GM12878 (cell line): ENCODE results near the gene INSIG1. TPM values are rescaled to one million over a fixed set of nuclear protein-coding genes. Genes with fewer than 3 reads are reported as not detected.

Experiments
- BMI1 ChIP-seq: fragments of 450-650 bp; IDR thresholded peaks from 2 replicates; pipeline ENCODE4 v1.6.1; 2016; ENCODE audit warnings: mild to moderate bottlenecking, moderate library complexity, borderline replicate concordance
- CHD2 ChIP-seq: IDR thresholded peaks from 2 replicates; pipeline ENCODE4 v1.6.1; 2011; ENCODE audit warnings: low read depth, low read length, improper control_type of control experiment, borderline replicate concordance
- EZH2 ChIP-seq: IDR thresholded peaks from 2 replicates; pipeline ENCODE4 v1.6.1; 2012; ENCODE audit warnings: low read depth, mild to moderate bottlenecking, control low read depth, inconsistent platforms, low read length, borderline replicate concordance; ENCODE audit not compliant: control insufficient read depth
- HDGF ChIP-seq: fragments of 450-650 bp; IDR thresholded peaks from 2 replicates; pipeline ENCODE4 v1.6.1; 2016; ENCODE audit warnings: antibody characterized with exemption
- JUNB ChIP-seq: IDR thresholded peaks from 2 replicates; pipeline ENCODE4 v1.6.1; 2016; ENCODE audit warnings: antibody characterized with exemption, mild to moderate bottlenecking
- SIN3A ChIP-seq: IDR thresholded peaks from 2 replicates; pipeline ENCODE4 v1.6.1; 2012; ENCODE audit warnings: low read depth, low read length, improper control_type of control experiment
- TARDBP ChIP-seq: IDR thresholded peaks from 2 replicates; pipeline ENCODE4 v1.6.1; 2016; ENCODE audit warnings: borderline replicate concordance
- polyA plus RNA-seq, 11 experiments: library from polyadenylated mRNA; depleted of rRNA in 4 of 11; unstranded in 6 of 11; stranded (reverse) in 5 of 11; fragments of >200 nt; fragmentation: Nextera tagmentation in 4 of 11; fragmentation: Illumina TruSeq in 1 of 11; extraction: Ambion mirVana in 4 of 11; extraction: Trizol in 1 of 11; gene quantifications; 1 replicate in 1 of 11; 2 replicates in 10 of 11; pipeline versions ENCODE4 v1.2.1 to v1.2.3, GENCODE V29; 2011 to 2016; ENCODE audit warnings: inconsistent platforms in 2 of 11, missing spikeins in 2 of 11, low read depth in 1 of 11
- total RNA-seq, 4 experiments: library from RNA; depleted of rRNA in 3 of 4; stranded (reverse); fragments of >200 nt in 3 of 4; fragmentation: Illumina TruSeq in 1 of 4; extraction: Trizol in 1 of 4; gene quantifications; 2 replicates each; pipeline versions ENCODE4 v1.2.1 to v1.2.3, GENCODE V29; 2013 to 2021
- TF ChIP-seq, protein P1 (sequence below): IDR thresholded peaks from 2 replicates; pipeline ENCODE4 v1.6.1; 2011; ENCODE audit warnings: borderline replicate concordance, low read depth, mild to moderate bottlenecking, moderate library complexity, low read length; ENCODE audit not compliant: insufficient read depth, poor library complexity, severe bottlenecking
- TF ChIP-seq, protein P2 (sequence below): fragments of 450-650 bp; IDR thresholded peaks from 2 replicates; pipeline ENCODE4 v1.6.1; 2017; ENCODE audit warnings: mild to moderate bottlenecking, moderate library complexity

INSIG1 gene
- total and polyA plus RNA-seq, 10 of the 15 experiments (the other 5 are each of a cell fraction or from before 2014, with no cell fraction given) = 29.6 to 168 (median 91.1) TPM

DNA sequence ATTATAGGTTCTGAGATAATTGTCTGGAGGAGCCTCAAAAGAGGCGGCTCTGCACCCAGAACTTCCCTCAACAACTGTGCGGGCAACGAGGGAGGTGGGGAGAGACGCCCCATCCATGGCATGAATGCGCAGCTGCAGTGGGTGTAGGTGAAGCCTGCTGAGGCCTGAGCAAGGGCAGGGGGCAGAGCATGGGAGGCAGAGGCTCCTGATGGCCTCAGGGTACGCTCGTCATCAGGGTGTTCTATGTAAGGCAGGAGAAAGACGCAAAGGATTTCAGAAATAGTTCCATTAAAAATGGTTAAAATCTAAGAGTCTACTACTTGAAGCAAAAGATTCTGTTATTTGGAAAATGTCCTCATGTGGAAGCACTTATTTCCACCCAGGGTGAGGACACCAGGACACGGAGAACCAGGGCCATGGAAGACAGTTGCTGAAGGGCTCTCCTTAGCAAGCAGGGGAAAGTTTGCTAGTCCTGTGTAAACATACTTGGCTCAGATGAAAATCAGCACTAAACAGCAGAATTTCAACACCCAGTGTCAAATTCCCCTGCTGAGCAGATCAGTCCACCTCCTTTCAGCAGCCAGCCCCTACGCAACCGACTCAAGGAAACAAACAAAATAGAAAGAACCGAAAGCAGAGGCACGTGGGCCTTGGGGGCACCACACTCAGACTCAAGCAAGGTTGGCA lies 18.9 kb downstream of the INSIG1 start (continued):
- TF ChIP-seq EZH2 (no peak), CHD2 (no peak), SIN3A (no peak), HDGF (no peak), TARDBP (no peak), BMI1 (no peak), JUNB (no peak)
- TF ChIP-seq, protein P1, sequence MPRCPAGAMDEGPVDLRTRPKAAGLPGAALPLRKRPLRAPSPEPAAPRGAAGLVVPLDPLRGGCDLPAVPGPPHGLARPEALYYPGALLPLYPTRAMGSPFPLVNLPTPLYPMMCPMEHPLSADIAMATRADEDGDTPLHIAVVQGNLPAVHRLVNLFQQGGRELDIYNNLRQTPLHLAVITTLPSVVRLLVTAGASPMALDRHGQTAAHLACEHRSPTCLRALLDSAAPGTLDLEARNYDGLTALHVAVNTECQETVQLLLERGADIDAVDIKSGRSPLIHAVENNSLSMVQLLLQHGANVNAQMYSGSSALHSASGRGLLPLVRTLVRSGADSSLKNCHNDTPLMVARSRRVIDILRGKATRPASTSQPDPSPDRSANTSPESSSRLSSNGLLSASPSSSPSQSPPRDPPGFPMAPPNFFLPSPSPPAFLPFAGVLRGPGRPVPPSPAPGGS = no peak
- TF ChIP-seq, protein P2, sequence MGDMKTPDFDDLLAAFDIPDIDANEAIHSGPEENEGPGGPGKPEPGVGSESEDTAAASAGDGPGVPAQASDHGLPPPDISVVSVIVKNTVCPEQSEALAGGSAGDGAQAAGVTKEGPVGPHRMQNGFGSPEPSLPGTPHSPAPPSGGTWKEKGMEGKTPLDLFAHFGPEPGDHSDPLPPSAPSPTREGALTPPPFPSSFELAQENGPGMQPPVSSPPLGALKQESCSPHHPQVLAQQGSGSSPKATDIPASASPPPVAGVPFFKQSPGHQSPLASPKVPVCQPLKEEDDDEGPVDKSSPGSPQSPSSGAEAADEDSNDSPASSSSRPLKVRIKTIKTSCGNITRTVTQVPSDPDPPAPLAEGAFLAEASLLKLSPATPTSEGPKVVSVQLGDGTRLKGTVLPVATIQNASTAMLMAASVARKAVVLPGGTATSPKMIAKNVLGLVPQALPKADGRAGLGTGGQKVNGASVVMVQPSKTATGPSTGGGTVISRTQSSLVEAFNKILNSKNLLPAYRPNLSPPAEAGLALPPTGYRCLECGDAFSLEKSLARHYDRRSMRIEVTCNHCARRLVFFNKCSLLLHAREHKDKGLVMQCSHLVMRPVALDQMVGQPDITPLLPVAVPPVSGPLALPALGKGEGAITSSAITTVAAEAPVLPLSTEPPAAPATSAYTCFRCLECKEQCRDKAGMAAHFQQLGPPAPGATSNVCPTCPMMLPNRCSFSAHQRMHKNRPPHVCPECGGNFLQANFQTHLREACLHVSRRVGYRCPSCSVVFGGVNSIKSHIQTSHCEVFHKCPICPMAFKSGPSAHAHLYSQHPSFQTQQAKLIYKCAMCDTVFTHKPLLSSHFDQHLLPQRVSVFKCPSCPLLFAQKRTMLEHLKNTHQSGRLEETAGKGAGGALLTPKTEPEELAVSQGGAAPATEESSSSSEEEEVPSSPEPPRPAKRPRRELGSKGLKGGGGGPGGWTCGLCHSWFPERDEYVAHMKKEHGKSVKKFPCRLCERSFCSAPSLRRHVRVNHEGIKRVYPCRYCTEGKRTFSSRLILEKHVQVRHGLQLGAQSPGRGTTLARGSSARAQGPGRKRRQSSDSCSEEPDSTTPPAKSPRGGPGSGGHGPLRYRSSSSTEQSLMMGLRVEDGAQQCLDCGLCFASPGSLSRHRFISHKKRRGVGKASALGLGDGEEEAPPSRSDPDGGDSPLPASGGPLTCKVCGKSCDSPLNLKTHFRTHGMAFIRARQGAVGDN = no peak
